K562 (cell line): Measurements from ENCODE around the gene OR10D3. TPM values are rescaled to one million over a fixed set of nuclear protein-coding genes. Genes with fewer than 3 reads are reported as not detected.

Experiments used
- CAMTA2 ChIP-seq: fragments of 250-450 bp; sonication (Bioruptor Pico); conservative IDR thresholded peaks from 2 replicates; pipeline ENCODE4 v1.5.1; 2022
- CBFA2T2 ChIP-seq: fragments of 450-650 bp; conservative IDR thresholded peaks from 2 replicates; pipeline ENCODE4 v1.6.1; 2017; ENCODE audit warnings: mild to moderate bottlenecking
- CHAMP1 ChIP-seq: fragments of 450-650 bp; IDR thresholded peaks from 2 replicates; pipeline ENCODE4 v1.6.1; 2016; ENCODE audit warnings: mild to moderate bottlenecking
- ILF3 ChIP-seq: fragments of 450-650 bp; IDR thresholded peaks from 2 replicates; pipeline ENCODE4 v1.6.1; 2018; ENCODE audit warnings: antibody characterized with exemption, mild to moderate bottlenecking, moderate library complexity, borderline replicate concordance
- MTA2 ChIP-seq: fragments of 450-650 bp; IDR thresholded peaks from 2 replicates; pipeline ENCODE4 v1.6.1; 2016; ENCODE audit warnings: low read depth
- NCOR1 ChIP-seq: fragments of 450-650 bp; IDR thresholded peaks from 2 replicates; pipeline ENCODE4 v1.6.1; 2016; ENCODE audit warnings: mild to moderate bottlenecking, moderate library complexity
- NR2C1 ChIP-seq, 2 experiments: fragments of 450-650 bp; IDR thresholded peaks; 2 replicates each; pipeline ENCODE4 v1.6.1; 2017; ENCODE audit warnings: mild to moderate bottlenecking in 2 of 2, antibody characterized with exemption in 1 of 2, inconsistent platforms in 1 of 2, missing compliant biosample characterization in 1 of 2, missing genetic modification characterization in 1 of 2
- PHB ChIP-seq: fragments of 250-450 bp; sonication (Bioruptor Pico); IDR thresholded peaks from 2 replicates; pipeline ENCODE4 v1.5.0; 2021
- POLR2AphosphoS5 ChIP-seq: IDR thresholded peaks from 2 replicates; pipeline ENCODE4 v1.6.1; 2011; ENCODE audit warnings: mild to moderate bottlenecking, low read depth, low read length, moderate library complexity; ENCODE audit not compliant: control insufficient read depth, insufficient read depth
- RBM34 ChIP-seq: fragments of 200-400 bp; formaldehyde crosslinking; IDR thresholded peaks from 2 replicates; pipeline ENCODE4 v1.6.1; 2018; ENCODE audit warnings: low read length, borderline replicate concordance; ENCODE audit not compliant: insufficient read depth
- SMAD1 ChIP-seq: fragments of 150-350 bp; IDR thresholded peaks from 2 replicates; pipeline ENCODE4 v1.6.1; 2014; ENCODE audit warnings: low read length, low read depth; ENCODE audit not compliant: partially characterized antibody
- SREBF2 ChIP-seq: sonication (generic); formaldehyde crosslinking; IDR thresholded peaks from 2 replicates; pipeline ENCODE4 v1.4.0; 2020; ENCODE audit warnings: mild to moderate bottlenecking, missing genetic modification reagents
- SRSF3 ChIP-seq: fragments of 200-400 bp; formaldehyde crosslinking; IDR thresholded peaks from 2 replicates; pipeline ENCODE4 v1.6.1; 2016; ENCODE audit warnings: mild to moderate bottlenecking, low read length, moderate library complexity; ENCODE audit not compliant: insufficient read depth
- TCF7L2 ChIP-seq: fragments of 150-350 bp; IDR thresholded peaks from 2 replicates; pipeline ENCODE4 v1.6.1; 2016; ENCODE audit warnings: low read depth, mild to moderate bottlenecking, low read length, moderate library complexity
- TEAD1 ChIP-seq, 2 experiments: fragments of 450-650 bp in 1 of 2; sonication (generic) in 1 of 2; formaldehyde crosslinking; IDR thresholded peaks; 2 replicates each; pipeline versions ENCODE4 v1.4.0 to v1.8.0; 2020 to 2022; ENCODE audit warnings: mild to moderate bottlenecking in 2 of 2, missing genetic modification reagents in 1 of 2
- TFAP4 ChIP-seq: sonication (generic); formaldehyde crosslinking; IDR thresholded peaks from 2 replicates; pipeline ENCODE4 v1.8.0; 2022; ENCODE audit warnings: missing genetic modification reagents, mild to moderate bottlenecking, moderate library complexity, borderline replicate concordance
- THRB ChIP-seq: fragments of 450-650 bp; formaldehyde crosslinking; conservative IDR thresholded peaks from 2 replicates; pipeline ENCODE4 v1.4.0; 2022; ENCODE audit warnings: mild to moderate bottlenecking, missing genetic modification characterization
- ZBTB8A ChIP-seq: fragments of 450-650 bp; IDR thresholded peaks from 2 replicates; pipeline ENCODE4 v1.6.1; 2018; ENCODE audit warnings: mild to moderate bottlenecking, moderate library complexity; ENCODE audit not compliant: partially characterized antibody
- ZKSCAN1 ChIP-seq: fragments of 150-350 bp; IDR thresholded peaks from 2 replicates; pipeline ENCODE4 v1.6.1; 2016; ENCODE audit warnings: low read depth, low read length
- ZNF12 ChIP-seq: sonication (generic); formaldehyde crosslinking; IDR thresholded peaks from 2 replicates; pipeline ENCODE4 v1.4.0; 2020; ENCODE audit warnings: mild to moderate bottlenecking, missing genetic modification reagents
- ZNF212 ChIP-seq: fragments of 450-650 bp; formaldehyde crosslinking; IDR thresholded peaks from 2 replicates; pipeline ENCODE4 v1.4.0; 2020; ENCODE audit warnings: mild to moderate bottlenecking
- ZNF253 ChIP-seq: fragments of 250-450 bp; sonication (Bioruptor Pico); conservative IDR thresholded peaks from 2 replicates; pipeline ENCODE4 v1.6.1; 2021; ENCODE audit warnings: mild to moderate bottlenecking
- polyA plus RNA-seq, 8 experiments: library from polyadenylated mRNA; depleted of rRNA in 4 of 8; stranded (reverse) in 5 of 8; unstranded in 3 of 8; fragments of >200 nt; fragmentation: Nextera tagmentation in 2 of 8; fragmentation: Illumina TruSeq in 1 of 8; extraction: Ambion mirVana in 2 of 8; extraction: Trizol in 1 of 8; gene quantifications; 2 replicates each; pipeline versions ENCODE4 v1.2.1 to v1.2.3, GENCODE V29; 2011 to 2014; ENCODE audit warnings: inconsistent platforms in 1 of 8, missing spikeins in 1 of 8
- total RNA-seq, 7 experiments: library from RNA; depleted of rRNA in 6 of 7; stranded (reverse); fragments of >200 nt in 6 of 7; fragmentation: Illumina TruSeq in 2 of 7; extraction: Trizol in 2 of 7; gene quantifications; 2 replicates each; pipeline versions ENCODE4 v1.2.1 to v1.2.3, GENCODE V29; 2011 to 2021; ENCODE audit warnings: low replicate concordance in 1 of 7
- TF ChIP-seq, protein P1 (sequence below): fragments of 450-650 bp; formaldehyde crosslinking; IDR thresholded peaks from 2 replicates; pipeline ENCODE4 v1.4.0; 2022; ENCODE audit warnings: missing genetic modification characterization

The OR10D3 gene
- total and polyA plus RNA-seq, 9 of the 15 experiments (the other 6 are each of a cell fraction or from before 2014, with no cell fraction given) = 0.07 to 2.9 (median 0.80) TPM; not detected in 1

DNA sequence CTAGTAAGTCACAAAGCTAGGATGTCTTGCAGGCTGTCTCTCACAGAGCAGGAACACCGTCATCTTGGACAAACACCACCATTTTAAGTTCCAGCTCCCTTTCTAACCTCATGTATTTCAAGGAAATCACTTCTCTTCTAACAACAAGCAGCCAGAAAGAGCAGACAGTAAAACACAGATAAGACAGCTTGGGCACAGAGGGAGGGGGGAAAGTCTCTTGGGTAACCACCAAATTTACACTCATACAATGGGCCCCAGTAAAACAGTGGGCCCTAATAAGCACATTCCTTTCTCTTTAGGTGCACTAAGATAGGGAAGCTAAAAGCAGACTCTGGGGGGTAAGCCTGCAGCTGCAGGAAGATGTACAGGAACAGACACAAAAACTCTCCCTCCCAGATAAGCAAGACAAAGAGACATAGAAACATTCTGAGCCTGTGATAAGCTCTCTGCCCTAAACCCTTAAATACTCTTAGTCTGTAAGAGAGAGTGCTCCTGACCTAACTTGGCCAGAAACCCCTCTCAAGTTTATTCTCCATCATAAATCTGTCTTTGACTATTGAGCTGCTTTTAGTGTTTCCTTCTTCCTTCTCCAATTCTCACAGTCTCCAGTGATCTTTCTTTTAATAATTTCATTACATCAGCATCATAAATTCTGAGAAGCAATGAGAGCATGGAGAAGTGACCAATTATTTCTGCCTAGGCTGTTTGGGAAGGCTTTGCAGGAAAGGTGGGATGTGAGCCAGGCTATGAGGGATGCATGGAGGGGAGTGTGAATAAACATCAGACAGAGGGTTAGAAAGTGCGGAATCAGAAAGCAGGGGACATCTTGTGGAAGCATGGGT lies 7.4 kb downstream of the OR10D3 start (continued):
- TF ChIP-seq, protein P1, sequence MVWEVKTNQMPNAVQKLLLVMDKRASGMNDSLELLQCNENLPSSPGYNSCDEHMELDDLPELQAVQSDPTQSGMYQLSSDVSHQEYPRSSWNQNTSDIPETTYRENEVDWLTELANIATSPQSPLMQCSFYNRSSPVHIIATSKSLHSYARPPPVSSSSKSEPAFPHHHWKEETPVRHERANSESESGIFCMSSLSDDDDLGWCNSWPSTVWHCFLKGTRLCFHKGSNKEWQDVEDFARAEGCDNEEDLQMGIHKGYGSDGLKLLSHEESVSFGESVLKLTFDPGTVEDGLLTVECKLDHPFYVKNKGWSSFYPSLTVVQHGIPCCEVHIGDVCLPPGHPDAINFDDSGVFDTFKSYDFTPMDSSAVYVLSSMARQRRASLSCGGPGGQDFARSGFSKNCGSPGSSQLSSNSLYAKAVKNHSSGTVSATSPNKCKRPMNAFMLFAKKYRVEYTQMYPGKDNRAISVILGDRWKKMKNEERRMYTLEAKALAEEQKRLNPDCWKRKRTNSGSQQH (CRISPR knock-in tag) = no peak
- TF ChIP-seq TEAD1 (CRISPR knock-in tag; IDR thresholded peaks at IDR 0.05) (peak; percentile 43 to 58; a peak in 2 of 4 replicates), PHB (CRISPR knock-in tag) (no peak), CBFA2T2 (peak; percentile 86), TCF7L2 (no peak), MTA2 (peak; percentile 41; the same call in 1 of the 2 replicates), SREBF2 (CRISPR knock-in tag) (no peak), ZNF12 (no peak), TFAP4 (no peak), ZKSCAN1 (no peak), SRSF3 (no peak), CAMTA2 (CRISPR knock-in tag) (no peak), THRB (CRISPR knock-in tag) (no peak), ZBTB8A (no peak), SMAD1 (no peak), RBM34 (no peak), ILF3 (no peak), NCOR1 (peak; percentile 85), POLR2AphosphoS5 (peak; percentile 24; the same call in 1 of the 2 replicates), CHAMP1 (no peak), NR2C1 (IDR thresholded peaks at IDR 0.05) (no peak), NR2C1 (tag; IDR thresholded peaks at IDR 0.05) (no peak), ZNF212 (CRISPR knock-in tag) (no peak), ZNF253 (no peak)
